CD1c-positive myeloid dendritic cell (primary cell): ENCODE results near the gene MTNR1A.

Source experiments
- DNase-seq: peaks from one replicate; pipeline ENCODE4 v3.0.0-alpha.2; 2016; ENCODE audit errors: extremely low spot score

The MTNR1A gene

GRCh38 chr4:186494496-186494895 lies 60.9 kb downstream of the MTNR1A start:
- DNase-seq = no peak

- DNase-seq = no peak
Observed at GRCh38 chr4:186487726-186488125, 67.6 kb downstream of the MTNR1A start.

DNA sequence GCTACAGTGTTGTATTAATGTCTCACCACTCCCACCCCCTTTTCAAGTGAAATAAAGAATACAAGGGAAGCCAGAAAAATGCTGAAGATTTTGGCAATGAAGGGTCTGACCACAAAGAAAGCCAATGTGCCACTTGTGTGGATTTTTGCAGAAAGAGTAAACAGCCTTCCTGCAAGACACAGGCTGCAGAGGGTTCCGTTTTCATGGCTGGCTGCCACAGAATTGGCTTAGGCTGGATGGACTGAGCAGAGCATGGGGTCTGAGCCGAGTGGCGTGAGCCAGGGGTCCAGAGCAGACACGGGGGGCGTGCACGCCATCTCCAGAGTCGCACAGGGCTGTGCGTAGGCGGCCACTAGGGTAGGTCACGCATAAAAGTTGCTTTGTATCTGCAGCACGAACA lies 69.2 kb downstream of the MTNR1A start:
- DNase-seq = no peak

DNA sequence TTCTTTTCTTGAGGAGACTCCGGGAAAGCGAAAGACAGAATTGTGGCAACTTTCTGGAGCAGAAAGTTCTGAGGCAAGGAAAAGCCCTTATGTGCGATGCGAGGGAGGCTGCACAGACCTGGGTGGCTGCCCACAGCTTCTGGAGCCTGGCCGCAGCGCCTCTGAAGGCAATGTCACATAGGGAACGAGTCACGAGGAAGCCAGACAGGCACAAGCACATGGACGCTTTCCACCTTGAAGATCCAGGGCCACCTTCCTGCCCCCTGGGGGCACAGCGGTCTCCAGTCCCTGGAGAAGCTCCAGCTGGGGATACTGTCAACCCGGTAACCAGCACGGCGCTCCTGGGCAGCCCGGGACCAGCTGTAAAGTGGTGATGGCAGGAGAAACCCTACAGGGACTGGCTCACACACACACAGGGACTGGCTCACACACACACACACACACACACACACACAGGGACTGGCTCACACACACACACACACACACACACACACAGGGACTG lies 69.8 kb downstream of the MTNR1A start:
- DNase-seq = no peak

- no peak for DNase-seq
Observed at GRCh38 chr4:186485150-186485549, 70.2 kb downstream of the MTNR1A start.

DNA sequence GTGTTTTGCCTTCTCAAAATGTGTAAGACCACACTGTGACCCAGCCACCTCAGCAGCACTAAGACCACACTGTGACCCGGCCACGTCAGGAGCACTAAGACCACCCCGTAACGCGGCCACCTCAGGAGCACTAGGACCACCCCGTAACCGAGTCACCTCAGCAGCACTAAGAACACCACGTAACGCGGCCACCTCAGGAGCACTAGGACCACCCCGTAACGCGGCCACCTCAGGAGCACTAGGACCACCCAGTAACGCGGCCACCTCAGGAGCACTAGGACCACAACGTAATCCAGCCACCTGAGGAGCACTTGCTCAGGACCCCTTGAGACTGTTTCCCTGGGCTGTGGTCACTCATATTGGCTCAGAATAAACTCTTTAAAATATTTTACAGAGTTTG lies 71.7 kb downstream of the MTNR1A start:
- DNase-seq = no peak
